ENCODE data around the gene NTRK1. TPM values are rescaled to one million over a fixed set of nuclear protein-coding genes. Genes with fewer than 3 reads are reported as not detected.
"Not testable (repeated sequence)": the region's sequence is repeated elsewhere in the genome, so short reads cannot be mapped to it uniquely, and the experiment has no call there.

The NTRK1 gene
- total RNA-seq, 1 donor from 2014 or later, result not detected

DNA sequence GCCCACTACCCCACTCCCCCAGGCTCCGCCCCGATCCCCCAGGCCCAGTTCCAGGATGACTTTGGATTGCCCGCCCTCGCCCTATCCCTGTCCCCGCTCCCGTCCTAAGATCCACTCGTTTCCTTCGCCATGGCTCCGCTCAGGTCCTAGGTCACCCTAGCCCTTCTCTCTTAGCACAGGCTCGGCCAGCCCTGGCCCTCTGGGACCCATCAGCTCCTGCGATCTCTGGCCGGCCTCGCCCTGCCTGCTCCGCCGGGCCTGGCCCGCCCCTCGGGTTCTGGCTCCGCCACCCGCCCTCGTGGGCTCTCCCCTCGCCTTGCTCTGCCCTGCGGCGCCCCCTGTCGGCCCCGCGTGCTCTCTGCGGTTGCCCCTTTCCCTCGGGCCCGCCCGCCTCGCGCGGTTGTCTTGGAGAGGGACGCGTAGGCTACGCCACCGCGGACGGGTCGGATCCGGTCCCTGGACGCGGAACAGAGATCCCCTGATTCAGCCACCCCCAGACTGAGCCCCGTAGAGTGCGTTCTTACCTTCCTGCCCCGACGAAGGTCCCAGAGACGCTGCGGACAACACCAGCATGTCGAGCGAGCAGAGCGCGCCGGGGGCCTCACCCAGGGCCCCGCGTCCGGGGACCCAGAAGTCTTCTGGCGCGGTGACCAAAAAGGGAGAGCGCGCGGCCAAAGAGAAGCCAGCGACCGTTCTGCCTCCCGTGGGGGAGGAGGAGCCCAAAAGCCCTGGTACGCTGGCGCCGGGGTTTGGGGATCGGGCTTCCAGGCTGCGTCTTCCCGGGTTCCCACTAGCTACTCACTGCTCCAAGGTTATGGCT lies 59.8 kb downstream of the NTRK1 start, which contains the start of gene LRRC71:
TSS of gene LRRC71 (plus strand) at position 400 of the 820 bp plus-strand sequence. CDS start at position 572, 172 bp downstream.
- peak; percentile 88 for DNase-seq

DNA sequence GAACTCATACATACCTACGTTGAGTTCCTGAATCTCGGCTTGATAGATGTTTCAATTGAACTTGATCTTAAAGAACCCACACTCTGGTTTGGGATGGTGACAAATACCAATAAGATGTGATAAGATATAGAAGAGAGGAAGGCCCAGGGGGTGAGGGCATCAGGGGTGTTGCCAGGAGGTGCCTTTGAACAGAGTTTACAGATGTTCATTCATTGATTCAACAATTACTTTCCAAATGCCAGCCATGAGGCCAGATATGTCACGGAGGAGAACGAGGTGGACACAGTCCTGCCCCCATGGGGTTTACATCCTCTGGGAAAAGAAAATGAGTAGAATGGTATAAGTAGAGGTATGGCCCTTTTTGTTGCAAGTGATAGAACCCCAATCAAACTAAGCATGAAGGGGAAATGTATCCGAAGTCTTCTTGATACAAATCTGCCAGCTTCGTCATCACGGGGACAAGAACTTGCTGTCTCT lies 60.4 kb downstream of the NTRK1 start:
- DNase-seq, result no peak

DNA sequence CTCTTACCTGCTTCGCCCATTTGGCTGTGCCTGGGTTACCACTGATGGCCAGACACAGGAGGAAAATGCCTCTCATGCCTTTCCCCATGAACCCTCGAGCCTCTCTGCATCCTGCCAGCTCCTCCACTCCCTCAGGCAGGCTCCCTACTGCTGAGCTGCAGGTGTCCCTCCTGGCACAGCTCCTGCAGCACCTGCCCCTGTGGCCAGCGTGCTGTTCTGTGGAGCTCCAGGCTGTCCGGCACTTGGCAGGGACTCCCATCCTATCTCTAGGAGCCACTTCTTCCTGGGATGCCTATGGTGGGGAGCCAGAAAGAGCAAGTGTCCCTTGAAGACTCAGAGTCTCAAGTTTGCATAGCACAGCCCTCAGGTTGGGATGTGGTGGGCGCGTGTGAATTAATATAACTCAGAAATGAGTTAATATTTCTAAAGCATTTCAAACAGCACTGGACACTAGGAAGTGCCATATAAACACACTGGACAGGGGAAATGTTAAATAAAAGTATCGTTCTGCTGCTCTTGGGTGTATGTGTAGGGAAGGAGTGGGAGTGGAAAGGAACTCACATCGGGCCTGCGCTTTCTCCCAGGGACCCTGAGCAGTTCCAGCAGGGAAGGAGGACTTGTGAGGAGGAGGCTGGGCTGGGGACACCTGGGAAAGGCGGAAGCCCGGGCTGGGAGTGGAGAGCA lies 62.5 kb downstream of the NTRK1 start:
- DNase-seq, result no peak

DNA sequence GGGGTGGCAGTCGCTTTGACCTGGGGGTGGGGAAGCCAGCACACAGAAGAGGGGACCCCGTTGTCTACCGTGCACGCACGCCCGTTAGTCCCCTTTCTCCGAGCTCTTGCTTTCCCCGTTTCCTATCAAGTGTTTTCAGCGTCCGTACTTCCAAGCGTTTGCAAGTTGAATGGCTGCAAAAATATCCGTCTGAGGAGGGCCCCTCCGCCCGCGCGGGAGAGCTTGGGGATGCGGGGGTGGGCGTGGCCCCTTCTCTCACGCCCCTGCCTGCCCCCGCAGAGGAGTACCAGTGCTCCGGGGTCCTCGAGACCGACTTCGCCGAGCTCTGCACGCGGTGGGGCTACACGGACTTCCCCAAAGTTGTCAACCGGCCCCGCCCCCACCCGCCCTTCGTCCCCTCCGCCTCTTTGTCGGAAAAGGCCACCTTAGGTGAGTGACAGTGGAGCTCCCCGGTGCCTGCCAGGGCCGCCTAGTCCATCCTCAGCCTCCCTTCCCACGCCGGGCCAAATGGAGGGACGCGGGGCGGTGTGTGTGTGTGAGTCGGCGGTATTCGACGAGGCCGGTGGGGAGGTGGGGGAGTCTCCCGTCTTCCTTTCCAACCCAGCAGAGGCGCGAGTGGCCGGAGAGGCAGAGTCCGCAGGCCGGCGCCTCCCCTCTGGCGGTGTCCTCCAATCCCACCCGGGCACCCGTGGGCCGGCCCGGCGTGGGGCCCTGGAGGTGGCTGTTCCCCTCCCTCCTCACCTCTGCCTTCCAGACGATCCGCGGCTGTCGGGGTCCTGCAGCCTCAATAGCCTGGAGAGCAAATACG lies 63.2 kb downstream of the NTRK1 start:
- DNase-seq, result no peak

DNA sequence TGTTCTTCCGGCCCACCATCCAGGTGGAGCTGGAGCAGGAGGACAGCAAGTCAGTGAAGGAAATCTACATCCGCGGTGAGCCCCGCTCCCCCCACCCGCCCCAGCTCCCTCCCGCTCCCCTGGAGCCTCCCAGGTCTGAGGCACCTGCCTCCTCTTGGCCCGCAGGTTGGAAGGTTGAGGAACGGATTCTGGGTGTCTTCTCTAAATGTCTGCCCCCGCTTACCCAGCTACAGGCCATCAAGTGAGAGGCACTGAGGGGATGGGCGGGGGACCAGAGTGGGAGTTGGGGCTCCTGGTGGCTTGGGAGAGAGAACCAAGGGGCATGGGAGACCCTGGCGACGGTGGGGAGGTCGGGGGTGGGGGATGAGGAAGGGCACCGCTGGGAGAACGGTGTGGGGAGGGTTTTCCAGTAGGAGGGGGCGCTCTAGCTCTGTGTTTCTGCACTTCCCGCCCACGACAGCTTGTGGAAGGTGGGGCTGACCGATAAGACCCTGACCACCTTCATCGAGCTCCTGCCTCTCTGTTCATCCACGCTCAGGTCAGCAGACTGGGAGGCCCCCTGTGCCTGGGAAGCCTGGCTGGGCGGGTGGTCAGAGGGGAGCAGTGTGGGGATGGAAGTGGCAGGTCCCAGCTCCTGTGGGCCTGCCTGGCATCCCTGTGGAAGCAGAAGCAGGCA lies 64.0 kb downstream of the NTRK1 start:
- DNase-seq, result no peak

DNA sequence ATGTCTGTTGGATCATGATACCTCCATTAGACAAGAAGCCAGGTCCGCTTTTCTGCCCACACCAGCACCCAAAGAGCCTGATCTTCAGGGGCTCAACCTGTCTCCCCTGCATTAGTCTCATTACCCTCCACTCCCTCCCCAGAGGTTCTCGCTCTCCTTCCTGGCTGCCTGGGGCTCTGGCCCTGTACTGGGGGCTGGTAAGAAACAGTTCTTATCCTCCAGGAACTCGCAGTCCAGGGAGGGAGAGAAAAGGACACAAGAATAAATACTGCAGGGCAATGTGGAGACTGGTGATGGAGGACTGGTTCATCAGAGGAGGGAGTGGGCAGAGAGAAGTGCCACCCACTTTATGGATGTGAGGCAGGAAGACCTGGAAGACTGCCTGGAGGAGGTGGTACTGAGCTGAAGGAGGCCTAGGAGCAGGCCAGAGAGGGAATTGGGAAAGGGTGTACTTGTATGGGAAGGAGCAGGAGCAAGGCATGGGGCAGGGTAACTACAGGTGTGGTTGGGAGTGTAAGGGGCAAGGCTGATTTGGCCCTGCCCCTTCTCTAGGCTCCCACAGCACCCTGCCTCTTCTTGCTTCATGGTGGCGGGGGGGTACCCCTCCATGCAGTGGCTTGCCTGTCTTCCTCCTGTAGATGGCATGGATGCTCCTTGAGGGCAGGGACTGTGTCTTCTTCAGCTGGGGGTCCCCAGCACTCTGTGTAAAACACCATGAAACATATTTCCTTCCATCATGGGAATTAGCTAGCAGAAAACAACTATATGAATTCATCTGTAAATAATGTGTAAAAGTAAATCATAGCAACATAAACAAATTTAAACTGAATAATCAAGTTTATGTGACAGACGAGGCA lies 64.7 kb downstream of the NTRK1 start:
- DNase-seq, result no peak

DNA sequence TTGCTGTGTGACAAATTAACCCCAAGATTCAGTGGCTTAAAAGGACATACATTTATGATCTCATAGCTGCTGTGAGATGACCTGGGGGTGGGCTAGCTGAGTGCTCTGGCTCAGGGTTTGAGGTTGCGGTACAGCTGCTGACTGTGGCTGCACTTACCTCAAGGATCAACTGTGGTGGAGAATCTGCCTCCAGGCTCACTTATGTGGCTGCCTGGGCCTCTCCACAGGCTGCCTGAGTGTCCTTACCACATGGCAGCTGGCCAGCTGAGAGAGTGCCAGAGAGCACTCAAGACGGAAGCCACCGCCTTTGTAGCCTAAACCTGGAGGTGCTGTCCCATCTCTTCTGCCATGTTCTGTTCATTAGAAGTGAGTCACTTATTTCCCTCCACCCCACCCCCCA lies 65.5 kb downstream of the NTRK1 start:
- peak; percentile 36 for DNase-seq

DNA sequence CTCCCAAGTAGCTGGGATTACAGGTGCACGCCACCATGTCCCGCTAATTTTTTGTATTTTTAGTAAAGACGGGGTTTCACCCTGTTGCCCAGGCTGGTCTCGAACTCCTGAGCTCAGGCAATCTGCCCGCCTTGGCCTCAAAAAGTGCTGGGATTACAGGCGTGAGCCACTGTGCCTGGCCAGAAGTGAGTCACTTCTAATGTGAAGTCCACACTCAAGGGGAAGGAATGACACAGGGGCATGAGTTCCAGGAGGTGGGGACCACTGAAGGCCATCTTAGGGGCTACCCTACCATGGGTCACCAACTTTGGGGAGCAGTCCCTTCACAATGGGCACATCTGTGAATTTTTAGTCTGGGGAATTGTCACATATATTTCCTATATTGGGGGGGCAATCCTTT lies 66.0 kb downstream of the NTRK1 start:
- not testable (repeated sequence) for DNase-seq

DNA sequence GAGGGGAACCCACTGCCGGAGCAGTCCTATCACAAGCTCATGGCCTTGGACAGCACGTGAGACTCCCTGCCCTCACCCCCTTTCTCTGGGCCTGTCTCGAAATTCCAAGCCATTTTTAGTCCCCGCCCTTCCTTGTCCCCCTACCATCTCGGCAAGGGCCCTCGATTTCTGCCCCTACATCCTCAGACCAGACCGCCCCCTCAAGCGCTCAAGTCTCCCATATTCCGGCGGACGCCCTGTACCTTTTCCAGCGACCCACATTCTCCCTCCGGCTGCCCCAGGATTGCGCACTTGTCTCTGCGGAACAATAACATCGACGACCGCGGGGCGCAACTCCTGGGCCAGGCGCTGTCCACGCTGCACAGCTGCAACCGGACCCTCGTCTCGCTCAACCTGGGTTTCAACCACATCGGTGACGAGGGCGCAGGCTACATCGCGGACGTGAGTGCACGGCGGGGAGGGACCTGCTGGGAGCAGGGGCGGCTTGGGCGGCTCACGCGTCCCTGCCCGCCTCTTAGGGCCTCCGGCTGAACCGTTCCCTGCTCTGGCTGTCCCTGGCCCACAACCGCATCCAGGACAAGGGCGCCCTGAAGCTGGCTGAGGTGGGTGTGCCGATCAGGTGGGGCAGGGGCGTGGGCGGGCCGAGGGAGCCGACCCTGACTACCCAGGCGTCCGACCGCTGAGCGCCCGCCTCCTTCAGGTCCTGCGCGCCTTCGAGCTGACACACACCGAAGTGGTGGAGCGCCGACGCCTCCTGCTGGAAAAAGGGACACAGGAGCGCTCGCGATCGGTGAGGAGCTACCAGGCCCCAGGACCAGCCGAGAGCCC lies 66.8 kb downstream of the NTRK1 start:
- peak; percentile 90 for DNase-seq

DNA sequence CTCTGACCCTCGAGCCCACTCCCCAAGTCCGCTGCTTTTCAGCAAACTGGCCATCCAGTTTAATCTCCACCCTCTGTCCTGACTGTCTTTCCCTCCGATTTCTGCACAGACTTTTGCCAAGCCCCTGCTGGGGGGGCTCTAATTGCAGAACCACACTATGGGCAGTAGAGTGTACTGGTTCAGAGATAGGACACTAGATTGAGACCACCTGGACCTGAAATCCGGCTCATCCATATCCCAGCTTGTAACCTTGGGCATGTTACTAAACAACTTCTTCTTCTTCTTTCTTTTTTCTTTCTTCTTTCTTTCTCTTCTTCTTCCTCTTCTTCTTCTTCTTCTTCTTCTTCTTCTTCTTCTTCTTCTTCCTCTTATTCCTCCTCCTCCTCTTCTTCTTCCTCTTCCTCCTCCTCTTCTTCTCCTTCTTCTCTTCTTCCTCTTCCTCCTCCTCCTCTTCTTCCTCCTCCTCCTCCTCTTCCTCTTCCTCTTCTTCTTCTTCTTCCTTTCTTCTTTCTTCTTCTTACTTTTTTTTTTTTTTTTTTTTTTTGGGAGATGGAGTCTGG lies 67.5 kb downstream of the NTRK1 start:
- DNase-seq, result no peak

DNA sequence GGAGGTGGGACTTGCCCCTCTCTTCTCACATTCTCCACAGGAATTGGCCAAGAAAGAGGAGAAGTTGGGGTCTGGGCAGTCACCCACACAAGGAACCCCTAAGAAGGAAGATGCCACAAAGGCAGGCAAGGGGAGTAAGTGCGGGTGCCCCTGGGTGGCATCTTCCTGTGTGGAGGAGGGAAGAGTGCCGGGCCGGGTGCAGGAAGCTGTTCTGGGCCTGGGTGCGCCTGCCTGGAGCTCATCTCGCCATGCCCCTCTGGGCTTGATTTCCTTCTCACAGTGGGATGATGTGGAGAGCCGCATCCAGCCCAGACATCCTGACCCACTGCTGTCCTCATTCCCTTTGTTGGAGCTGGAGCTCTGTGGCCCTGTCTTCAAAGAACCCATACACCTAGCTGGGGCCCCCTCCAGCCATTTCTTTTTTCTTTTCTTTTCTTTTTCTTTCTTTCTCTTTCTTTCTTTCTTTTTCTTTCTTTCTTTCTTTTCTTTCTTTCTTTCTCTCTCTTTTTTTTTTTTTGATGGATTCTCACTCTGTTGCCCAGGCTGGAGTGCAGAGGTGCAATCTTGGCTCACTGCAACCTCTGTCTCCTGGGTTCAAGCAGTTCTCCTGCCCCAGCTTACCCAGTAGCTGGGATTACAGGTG lies 69.1 kb downstream of the NTRK1 start:
- DNase-seq, result no peak

DNA sequence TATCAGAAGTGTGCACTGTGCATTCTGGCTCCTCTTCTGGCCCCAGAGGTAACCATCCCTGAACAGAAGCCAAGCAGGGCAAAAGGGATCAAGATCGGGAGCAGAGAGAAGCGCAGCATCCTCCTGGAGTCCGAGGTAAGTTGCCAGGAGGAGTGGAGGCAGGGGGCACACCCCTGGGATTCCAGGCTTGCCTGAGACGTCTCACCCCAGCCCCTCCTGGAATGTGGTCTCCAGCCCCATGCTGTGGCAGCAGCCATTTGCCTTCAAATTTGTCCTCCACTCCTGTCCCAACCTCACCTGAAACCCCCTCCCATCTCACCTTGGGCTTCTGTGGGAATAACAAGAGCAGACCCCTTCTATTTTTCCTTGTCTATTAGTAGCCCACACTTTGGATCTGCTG lies 69.8 kb downstream of the NTRK1 start:
- DNase-seq, result no peak

Other genes starting within 250 kb of the NTRK1 start
- gene HAPLN2, start 241.4 kb upstream of the NTRK1 start, total RNA-seq, result not detected in 2 replicates
- gene BCAN, start 218.7 kb upstream of the NTRK1 start, total RNA-seq, result not detected in 2 replicates
- gene NES, start 183.5 kb upstream of the NTRK1 start, total RNA-seq, result 65.6 and 78.8 TPM in 2 replicates
- gene CRABP2, start 155.3 kb upstream of the NTRK1 start, total RNA-seq, result 0.34 TPM in 1 of 2 replicates, not detected in the other
- gene METTL25B, start 132.4 kb upstream of the NTRK1 start, total RNA-seq, result 11.8 and 13.3 TPM in 2 replicates
- gene ISG20L2, start 132.1 kb upstream of the NTRK1 start, total RNA-seq, result 8.7 and 11.7 TPM in 2 replicates
- gene MRPL24, start 119.8 kb upstream of the NTRK1 start, total RNA-seq, result 31.0 and 34.7 TPM in 2 replicates
- gene HDGF, start 109.2 kb upstream of the NTRK1 start, total RNA-seq, result 149 and 294 TPM in 2 replicates
- gene PRCC, start 93.3 kb upstream of the NTRK1 start, total RNA-seq, result 12.3 and 15.6 TPM in 2 replicates
- gene SH2D2A, start 44.0 kb upstream of the NTRK1 start, total RNA-seq, result not detected in 2 replicates
- gene INSRR, start 1.7 kb upstream of the NTRK1 start, total RNA-seq, result not detected in 2 replicates
- gene PEAR1, start 32.9 kb downstream of the NTRK1 start, total RNA-seq, result 19.1 and 53.5 TPM in 2 replicates
- gene LRRC71, start 59.8 kb downstream of the NTRK1 start, total RNA-seq, result 0.14 and 0.34 TPM in 2 replicates
- 22.0 and 23.3 TPM in 2 replicates for gene ARHGEF11, start 184.9 kb downstream of the NTRK1 start, total RNA-seq
- not detected in 2 replicates for gene ETV3L, start 238.9 kb downstream of the NTRK1 start, total RNA-seq